GM10248 (cell line): ENCODE results near the gene C11orf52.
"Not testable (repeated sequence)": the region's sequence is repeated elsewhere in the genome, so short reads cannot be mapped to it uniquely, and the experiment has no call there.

ENCODE experiments used
- CTCF ChIA-PET: fragments of 300-600 bp; sonication (Branson Sonifier 250); formaldehyde crosslinking; extraction: SDS; loops from one replicate; lab custom pipeline; 2021; ENCODE audit warnings: antibody characterized with exemption; lab: Yijun Ruan, JAX
- POLR2A ChIA-PET: fragments of 350-650 bp; sonication (Branson Sonifier 250); formaldehyde crosslinking; extraction: SDS; loops from one replicate; lab custom pipeline; 2020; ENCODE audit warnings: antibody characterized with exemption; lab: Yijun Ruan, JAX
- DNase-seq: peaks from one replicate; pipeline ENCODE4 v3.0.0; 2012; ENCODE audit errors: extremely low spot score
- CTCF ChIP-seq: IDR thresholded peaks from 2 replicates; pipeline ENCODE4 v1.5.1; 2012; ENCODE audit warnings: mild to moderate bottlenecking, low read depth; ENCODE audit errors: extremely low read depth, missing control alignments, control extremely low read depth

Gene C11orf52

GRCh38 chr11:111925953-111926352 is 7.2 kb downstream of the C11orf52 start:
- POLR2A ChIA-PET: interaction anchor here (1.3 kb wide), 2 partner anchors 13 to 77 kb away, joined by 3 to 4 read pairs; no protein-coding TSS in a partner anchor
- TF ChIP-seq CTCF: no peak
- CTCF ChIA-PET: interaction anchor here (0.8 to 3.4 kb wide), 12 partner anchors 8 to 360 kb away, joined by 3 to 25 read pairs (median 4); partner anchors contain the start of genes ALG9 and C11orf52
- no peak for DNase-seq

- ChIA-PET CTCF (interaction anchor here (0.8 to 3.4 kb wide), 17 partner anchors 8 to 360 kb away, joined by 3 to 25 read pairs (median 3); partner anchors contain the start of genes ALG9 and C11orf52), POLR2A (interaction anchor here (0.6 to 1.3 kb wide), 7 partner anchors 9 to 457 kb away, joined by 3 to 4 read pairs (median 3); partner anchors contain the start of gene ALG9)
- peak; percentile 99 for DNase-seq
- TF ChIP-seq CTCF: no peak
These were observed 8.0 kb downstream of the C11orf52 start for GRCh38 chr11:111926505-111927391.

- ChIA-PET POLR2A (no interaction called here), CTCF (interaction anchor here (1.2 to 3.4 kb wide), 7 partner anchors 10 to 180 kb away, joined by 3 to 38 read pairs (median 8); no protein-coding TSS in a partner anchor)
- DNase-seq: no peak
- no peak for TF ChIP-seq CTCF
These were observed 11.8 kb downstream of the C11orf52 start for GRCh38 chr11:111930472-111930871.

GRCh38 chr11:111932611-111932950 is 13.9 kb downstream of the C11orf52 start:
- DNase-seq: no peak
- ChIA-PET POLR2A (no interaction called here), CTCF (interaction anchor here (0.8 to 10.6 kb wide), 14 partner anchors 8 to 243 kb away, joined by 3 to 138 read pairs (median 7); partner anchors contain the start of gene BCO2)
- TF ChIP-seq CTCF: no peak

GRCh38 chr11:111933176-111933575 is 14.5 kb downstream of the C11orf52 start:
- POLR2A ChIA-PET, DNase-seq: not testable (repeated sequence)
- CTCF ChIA-PET: interaction anchor here (1.0 to 10.6 kb wide), 5 partner anchors 11 to 83 kb away, joined by 3 to 138 read pairs (median 7); no protein-coding TSS in a partner anchor

- TF ChIP-seq CTCF: no peak
- ChIA-PET POLR2A (no interaction called here), CTCF (interaction anchor here (1.0 to 10.6 kb wide), 10 partner anchors 10 to 346 kb away, joined by 3 to 138 read pairs (median 4); no protein-coding TSS in a partner anchor)
- DNase-seq: no peak
These were observed 15.2 kb downstream of the C11orf52 start for GRCh38 chr11:111933872-111934271.
